Activated CD8-positive, alpha-beta memory T cell treated with anti-CD3 and anti-CD28 coated beads, Interleukin-2, amount 50 U/mL, for 24 hours (primary cell): ENCODE data around the gene MON2.
"Not testable (repeated sequence)": the region's sequence is repeated elsewhere in the genome, so short reads cannot be mapped to it uniquely, and the experiment has no call there.

Experiments used
- DNase-seq: peaks from one replicate; pipeline ENCODE4 v3.0.0-alpha.2; 2020; ENCODE audit errors: extremely low read depth

The MON2 gene

DNA sequence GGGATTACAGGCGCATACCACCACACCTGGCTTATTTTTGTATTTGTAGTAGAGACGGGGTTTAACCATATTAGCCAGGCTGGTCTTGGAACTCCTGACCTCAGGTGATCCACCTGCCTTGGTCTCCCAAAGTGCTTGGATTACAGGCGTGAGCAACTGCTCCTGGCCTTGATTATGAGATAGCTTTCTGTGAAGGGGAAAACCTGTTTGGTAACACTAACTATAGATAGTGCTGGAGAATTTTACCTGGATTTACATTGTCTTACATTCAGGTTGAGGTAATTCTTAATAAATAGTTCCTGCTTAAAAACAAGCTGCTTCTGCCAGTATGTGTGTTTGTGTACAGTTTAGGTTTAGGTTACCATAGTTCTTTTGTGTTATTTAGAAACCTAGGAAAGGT, 77.1 kb downstream of the MON2 start:
- DNase-seq: no peak

GRCh38 chr12:62552906-62553556, 86.4 kb downstream of the MON2 start:
- DNase-seq: no peak

DNA sequence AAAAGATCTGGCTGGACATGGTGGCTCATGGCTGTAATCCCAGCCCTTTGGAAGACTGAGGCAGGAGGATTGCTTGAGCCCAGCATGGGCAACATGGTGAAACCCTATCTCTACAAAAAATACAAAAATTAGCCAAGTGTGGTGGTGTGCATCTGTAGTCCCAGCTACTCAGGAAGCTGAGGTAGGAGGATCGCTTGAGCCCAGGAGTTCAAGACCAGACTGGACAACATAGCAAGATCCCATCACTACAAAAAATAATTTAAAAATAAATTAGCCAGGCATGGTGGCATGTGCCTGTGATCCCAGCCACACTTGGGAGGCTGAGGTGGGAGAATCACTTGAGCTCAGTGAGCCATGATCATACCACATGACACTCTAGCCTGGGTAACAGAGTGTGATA, 92.7 kb downstream of the MON2 start:
- DNase-seq: not testable (repeated sequence)

DNA sequence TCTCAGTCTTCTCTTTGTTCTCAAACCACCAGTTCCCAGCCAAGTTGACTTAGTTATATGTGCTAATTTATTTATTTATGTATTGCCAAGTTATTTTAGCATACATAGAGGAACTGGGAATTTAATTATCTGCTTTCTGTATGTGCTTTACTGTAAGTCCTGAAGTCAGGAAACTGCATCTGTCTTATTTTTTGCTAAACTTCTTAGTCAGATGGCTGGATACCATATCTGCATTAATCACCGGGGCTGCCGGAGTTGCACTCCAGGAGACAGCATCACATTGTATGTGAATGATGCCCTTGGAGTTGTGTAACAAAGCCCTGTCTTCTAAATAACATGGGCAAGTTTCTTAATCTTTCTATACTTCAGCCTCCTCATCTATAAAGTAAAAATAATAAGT, 96.2 kb downstream of the MON2 start:
- DNase-seq: no peak

DNA sequence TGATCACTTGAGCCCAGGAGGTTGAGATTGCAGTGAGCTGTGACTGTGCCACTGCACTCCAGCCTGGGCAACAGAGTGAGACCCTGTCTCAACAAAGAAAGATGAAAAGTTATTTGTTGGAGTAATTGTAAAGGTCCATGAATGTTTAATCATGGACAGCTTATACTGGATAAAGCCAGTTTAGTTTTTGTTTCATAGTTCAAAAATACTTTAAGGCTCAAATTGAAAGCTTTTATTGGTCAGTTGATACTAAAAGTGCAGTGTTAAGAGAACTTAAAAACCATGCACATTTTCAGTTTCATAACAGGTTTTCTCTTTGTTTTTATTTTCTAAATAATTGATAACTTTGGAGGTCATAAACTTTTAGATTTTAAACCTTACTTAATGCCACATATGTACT, 108.4 kb downstream of the MON2 start:
- no peak for DNase-seq

- no peak for DNase-seq
Observed at GRCh38 chr12:62576503-62576902, 109.9 kb downstream of the MON2 start.

DNA sequence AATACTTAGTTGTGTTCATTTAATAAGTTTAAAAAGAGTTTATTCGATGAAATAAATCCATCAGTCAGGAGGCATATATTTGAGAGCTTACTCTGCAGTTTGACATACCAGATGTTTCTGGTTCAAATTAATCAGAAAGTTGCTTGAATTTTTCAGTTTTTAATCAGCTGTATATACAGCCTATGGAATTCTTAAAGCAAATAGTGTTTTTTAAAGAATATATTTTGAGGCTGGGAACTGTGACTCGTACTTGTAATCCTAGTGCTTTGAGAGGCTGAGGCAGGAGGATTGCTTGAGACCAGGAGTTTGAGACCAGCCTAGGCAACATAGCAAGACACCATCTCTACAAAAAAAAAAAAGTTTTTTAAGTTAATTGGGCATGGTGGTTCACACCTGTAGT, 112.1 kb downstream of the MON2 start:
- no peak for DNase-seq

DNA sequence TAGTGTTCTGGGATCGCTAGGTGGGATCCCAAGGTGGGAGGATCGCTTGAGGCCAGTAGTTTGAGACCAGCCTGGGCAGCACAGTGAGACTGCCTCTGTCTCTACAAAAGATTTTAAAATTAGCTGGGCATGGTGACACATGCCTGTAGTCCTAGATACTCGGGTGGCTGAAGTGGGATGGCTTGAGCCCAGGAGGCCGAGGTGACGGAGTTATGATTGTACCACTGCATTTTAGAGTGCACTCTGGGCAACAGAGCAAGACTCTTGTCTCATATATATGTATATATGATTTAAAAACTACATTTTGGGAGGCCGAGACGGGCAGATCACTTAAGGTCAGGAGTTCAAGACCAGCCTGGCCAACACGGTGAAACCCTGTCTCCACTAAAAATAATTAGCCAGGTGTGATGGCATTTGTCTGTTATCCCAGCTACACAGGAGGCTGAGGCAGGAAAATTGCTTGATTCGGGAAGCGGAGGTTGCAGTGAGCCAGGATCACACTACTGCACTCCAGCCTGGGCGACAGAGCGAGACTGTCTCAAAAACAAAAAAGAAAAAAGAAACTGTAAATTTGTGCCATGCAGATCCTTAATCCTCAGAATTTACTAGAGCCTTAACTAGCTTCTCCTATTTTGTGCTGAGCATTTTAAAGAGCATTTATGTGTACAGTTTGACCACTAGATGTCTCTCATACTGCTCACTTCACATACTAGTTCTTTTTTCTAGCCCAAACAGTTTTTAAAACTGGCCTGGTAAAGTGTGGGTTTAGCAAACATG, 114.8 kb downstream of the MON2 start:
- DNase-seq: no peak

DNA sequence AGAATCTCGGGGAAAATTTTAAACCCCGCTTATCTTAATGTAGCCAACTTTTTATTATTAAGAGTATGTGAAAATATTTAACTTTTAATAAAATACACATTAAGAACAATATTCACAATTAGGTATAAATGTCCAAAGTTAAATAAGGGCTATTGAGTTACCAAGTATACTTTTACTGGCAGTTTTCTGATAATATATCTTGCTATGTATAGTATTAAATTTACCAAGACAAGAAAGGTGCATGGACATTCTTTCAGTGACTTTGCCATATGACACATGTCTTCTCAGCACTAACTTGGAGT, 115.4 kb downstream of the MON2 start:
- DNase-seq: no peak

DNA sequence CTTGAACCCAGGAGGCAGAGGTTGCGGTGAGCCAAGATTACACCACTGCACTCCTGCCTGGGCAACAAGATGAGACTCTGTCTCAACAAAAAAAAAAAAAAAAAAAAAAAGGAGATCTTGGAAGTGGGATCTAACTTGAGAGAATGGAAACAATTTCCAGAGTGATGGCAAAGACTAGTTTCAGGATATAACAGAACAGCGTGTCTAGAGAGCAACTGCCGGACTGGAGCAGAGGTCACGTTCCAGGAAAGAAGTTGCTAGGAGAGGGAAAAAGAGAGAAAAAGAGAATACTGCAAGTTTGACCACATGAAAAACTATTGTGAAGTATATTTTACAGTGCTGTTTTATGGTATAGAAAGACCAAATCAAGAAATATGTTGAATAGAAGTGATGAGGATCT, 118.0 kb downstream of the MON2 start:
- DNase-seq: no peak

- DNase-seq: no peak
Observed at GRCh38 chr12:62586850-62587249, 120.2 kb downstream of the MON2 start.

DNA sequence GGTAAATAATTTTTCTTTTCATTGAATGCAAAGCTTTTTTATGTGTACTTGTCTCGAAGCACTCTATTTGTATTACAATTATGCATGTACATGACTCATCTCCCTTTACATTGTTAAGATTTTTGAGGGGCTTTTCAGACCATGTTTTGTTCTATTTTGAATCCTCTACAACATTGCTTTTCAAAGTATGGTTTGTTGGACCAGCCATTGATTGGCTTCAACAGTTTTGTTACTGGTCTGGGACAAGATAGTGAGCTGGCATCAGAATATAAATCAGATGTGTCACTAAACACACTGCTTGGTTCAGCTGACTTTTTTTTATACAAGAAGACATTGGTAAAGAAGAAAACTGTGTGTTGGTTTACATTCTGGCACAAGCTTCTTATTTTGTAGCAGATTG, 122.3 kb downstream of the MON2 start:
- no peak for DNase-seq

GRCh38 chr12:62597253-62597652, 130.6 kb downstream of the MON2 start:
- no peak for DNase-seq

DNA sequence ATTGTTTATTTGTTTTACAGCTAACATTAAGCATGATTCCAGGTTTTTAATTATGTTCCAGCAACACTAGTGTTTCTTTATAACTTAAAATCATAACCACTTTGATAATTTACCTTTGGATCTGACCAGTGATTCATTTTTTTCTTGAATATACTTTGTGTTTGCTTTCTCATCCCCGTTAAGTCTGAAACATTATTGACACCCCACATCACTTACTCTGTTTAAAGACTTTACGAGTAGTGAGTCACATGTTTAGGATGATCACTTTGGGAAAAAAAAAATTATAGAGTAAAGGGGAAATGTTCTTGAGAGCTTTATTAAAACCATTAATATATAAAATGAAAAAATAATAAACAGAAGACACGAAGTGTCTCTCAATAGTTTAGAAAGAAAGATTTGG, 132.2 kb downstream of the MON2 start:
- no peak for DNase-seq

DNA sequence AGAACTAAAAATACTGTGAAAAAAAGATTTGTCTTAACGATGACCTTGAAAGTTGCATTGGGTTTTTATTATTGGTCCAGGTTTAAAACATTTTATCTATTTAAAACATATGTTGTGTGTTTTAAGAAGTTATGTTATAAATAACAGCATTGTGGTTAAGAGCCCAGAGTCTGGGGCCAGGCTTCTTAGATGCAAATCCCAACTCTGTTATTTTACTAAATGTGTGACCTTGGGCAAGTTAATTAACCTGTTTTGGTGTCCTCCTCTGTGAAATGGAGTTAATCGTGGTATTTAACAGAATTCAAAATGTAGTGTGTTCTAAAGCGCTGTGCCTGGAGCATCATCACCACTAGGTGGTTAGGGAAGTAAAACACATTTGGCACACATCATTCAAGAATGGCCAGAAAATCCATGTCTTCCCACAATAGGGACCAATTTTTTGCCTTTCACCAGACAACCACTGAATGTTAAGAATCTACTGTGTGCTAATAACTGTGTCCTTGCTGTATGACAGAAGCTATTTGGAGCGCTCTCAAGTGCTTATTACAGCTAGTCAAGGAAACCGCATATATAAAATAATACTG, 133.3 kb downstream of the MON2 start:
- DNase-seq: no peak

DNA sequence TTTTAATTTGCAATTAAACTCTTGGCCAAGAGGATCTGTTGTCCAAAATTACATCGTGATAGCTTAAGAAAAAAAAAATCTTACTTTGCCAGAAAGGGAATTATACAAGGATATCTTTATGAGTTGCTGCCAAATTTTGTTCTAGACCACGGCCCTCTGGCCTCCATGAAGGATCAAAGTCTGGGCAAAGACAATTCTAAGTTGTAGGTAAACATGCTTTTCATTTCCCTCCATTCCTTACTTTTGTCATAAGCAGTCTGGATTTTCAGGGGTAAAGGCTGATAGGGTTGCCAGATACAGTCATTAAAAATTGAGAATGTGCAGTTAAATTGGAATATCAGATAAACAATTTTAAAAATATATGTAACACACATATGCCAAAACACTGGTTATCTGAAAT, 135.1 kb downstream of the MON2 start:
- no peak for DNase-seq

GRCh38 chr12:62602255-62603060, 135.8 kb downstream of the MON2 start:
- peak; percentile 72 for DNase-seq

DNA sequence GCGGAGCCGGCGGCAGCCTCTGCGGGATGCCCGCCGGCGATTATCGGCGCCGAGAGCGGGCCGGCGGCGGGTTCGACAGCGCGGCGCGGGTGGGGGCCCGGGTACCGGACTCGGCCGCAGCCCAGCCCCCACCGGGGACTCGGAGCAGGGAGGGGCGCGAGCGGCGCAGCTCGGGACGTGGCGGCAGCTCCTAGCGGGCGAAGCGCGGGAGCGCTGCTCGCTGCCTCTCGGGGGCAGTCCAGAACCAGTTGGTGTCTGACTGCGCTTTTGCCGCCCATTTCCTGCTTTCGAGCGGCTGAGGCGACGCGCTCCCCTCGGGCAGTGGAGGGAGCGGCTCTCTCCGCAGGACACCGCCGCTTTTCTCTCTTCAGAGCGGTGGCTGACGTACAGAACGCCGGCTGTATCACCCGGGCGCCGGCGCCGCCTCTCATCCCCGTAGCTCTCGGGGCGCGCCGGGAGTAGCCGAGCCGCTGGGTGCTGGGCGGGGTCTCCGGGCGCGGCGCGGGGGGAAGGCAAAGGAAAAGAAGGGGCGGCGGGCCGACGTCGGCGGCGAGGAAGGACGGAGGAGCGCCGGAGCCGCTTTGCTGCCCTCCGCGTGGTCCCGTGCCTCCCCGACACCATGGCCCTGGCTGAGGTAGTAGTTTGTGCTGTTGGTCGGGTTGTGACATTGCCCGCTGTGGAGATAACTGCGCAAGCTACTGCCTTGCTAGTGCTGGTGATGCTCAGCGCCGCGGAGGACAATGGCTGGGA, 136.6 kb downstream of the MON2 start:
- peak; percentile 46 for DNase-seq

DNA sequence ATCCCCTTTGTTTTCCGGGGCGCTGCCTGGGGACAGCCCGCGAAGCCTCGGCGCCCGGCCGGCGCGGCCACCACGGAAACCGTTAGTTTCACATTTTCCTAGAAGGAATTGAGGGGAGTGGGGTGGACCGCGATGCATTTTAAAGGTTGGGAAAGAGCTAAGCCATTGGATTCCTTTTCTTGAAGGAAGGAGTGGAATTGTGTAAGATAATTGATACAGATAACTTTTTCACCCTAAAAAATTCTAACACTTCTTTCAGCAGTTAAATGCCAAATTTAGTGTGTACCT, 137.1 kb downstream of the MON2 start:
- peak; percentile 40 for DNase-seq

DNA sequence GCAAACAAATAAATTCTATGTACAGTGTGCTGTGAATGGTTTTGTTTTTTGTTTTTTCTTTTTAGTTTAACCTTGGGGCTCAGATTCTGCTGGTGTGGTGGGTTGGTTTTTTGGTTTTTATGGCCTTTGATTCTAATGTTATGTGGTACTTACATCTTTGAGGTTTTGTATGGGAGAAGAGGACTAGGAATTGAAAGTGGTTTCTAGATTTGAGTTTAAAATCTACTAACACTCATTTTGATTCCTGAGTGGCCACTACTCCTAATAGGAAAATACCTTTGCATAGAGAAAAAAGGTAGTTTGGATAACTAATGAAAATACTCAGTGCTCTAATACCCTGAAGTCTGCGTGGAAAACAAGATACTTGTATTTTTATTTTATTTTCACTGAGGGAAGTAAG, 137.7 kb downstream of the MON2 start:
- DNase-seq: no peak

- no peak for DNase-seq
Observed at GRCh38 chr12:62604871-62605270, 138.2 kb downstream of the MON2 start.

DNA sequence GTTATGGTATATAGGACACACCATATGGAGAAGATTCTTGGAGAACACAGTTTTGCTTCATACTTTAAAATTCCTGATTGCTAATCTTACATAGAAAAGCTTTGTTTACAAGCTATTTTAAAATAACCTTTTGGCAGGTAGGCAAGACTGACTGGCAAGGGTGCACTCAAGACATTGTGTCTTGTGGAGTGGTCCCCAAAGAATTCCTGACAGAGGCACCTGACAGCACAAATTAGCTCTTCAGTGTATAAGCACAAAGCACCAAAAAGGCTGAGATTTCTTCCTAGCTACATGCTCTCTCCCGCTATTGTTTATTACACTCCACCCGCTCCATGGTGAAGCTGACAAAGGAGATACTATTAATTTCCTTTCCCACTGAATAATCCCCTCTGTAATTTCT, 139.4 kb downstream of the MON2 start:
- no peak for DNase-seq
